NB4 (cell line): ENCODE results near the gene ABCF3.

Source experiments
- DNase-seq: peaks from one replicate; pipeline ENCODE4 v3.0.0; 2010; ENCODE audit warnings: low read depth
- H3K4me3 ChIP-seq: one replicate; pipeline ENCODE4 v1.5.1; 2011; ENCODE audit warnings: mild to moderate bottlenecking, low read depth, low read length, moderate library complexity
- MYC ChIP-seq: IDR thresholded peaks from 2 replicates; pipeline ENCODE4 v1.6.1; 2011; ENCODE audit warnings: low read depth, low read length
- POLR2A ChIP-seq: IDR thresholded peaks from 2 replicates; pipeline ENCODE4 v1.6.1; 2011; ENCODE audit warnings: mild to moderate bottlenecking; ENCODE audit not compliant: insufficient read length; ENCODE audit errors: extremely low read depth
- TF ChIP-seq, protein P1 (sequence below): IDR thresholded peaks from one replicate; pipeline ENCODE4 v1.5.1; 2012; ENCODE audit warnings: low read depth, low read length
- TF ChIP-seq, protein P2 (sequence below): IDR thresholded peaks from 2 replicates; pipeline ENCODE4 v1.6.1; 2011; ENCODE audit warnings: low read depth, low read length

ABCF3 gene

DNA sequence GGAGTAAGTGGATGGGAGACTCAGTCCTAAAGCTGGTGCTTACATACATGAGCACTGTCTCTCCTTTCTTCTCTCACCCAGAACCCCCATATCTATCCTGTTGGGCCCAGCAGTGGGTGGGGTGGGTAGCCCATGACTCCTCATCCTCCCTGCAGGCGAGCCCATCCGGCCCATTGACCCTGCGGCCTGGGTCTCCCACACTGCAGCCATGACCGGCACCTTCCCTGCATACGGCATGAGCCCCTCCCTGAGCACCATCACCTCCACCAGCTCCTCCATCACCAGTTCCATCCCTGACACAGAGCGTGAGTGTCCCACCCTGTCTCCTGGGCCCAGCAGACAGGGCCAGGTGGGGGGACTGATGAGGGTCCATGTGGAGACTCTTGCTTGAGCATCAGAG is 19.3 kb upstream of the ABCF3 start:
- no peak for DNase-seq
- H3K4me3 ChIP-seq = no peak overlapping the region
- TF ChIP-seq, protein P1, sequence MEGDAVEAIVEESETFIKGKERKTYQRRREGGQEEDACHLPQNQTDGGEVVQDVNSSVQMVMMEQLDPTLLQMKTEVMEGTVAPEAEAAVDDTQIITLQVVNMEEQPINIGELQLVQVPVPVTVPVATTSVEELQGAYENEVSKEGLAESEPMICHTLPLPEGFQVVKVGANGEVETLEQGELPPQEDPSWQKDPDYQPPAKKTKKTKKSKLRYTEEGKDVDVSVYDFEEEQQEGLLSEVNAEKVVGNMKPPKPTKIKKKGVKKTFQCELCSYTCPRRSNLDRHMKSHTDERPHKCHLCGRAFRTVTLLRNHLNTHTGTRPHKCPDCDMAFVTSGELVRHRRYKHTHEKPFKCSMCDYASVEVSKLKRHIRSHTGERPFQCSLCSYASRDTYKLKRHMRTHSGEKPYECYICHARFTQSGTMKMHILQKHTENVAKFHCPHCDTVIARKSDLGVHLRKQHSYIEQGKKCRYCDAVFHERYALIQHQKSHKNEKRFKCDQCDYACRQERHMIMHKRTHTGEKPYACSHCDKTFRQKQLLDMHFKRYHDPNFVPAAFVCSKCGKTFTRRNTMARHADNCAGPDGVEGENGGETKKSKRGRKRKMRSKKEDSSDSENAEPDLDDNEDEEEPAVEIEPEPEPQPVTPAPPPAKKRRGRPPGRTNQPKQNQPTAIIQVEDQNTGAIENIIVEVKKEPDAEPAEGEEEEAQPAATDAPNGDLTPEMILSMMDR = no peak

DNA sequence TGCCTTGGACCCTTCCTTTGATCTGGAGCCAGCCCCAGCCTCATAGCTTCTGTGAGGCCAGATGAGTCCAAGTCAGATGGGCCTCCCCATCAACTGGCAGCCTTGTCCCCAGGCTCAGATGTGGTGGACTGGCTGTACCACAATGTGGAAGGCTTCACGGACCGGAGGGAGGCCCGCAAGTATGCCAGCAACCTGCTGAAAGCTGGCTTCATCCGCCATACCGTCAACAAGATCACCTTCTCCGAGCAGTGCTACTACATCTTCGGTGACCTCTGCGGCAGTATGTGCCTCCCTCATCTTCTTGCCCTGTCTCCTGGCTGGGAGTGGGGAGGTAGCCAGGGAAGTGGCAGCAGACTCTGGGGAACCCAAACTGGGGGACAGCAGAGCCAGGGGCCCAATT is 18.2 kb upstream of the ABCF3 start:
- H3K4me3 ChIP-seq = no peak overlapping the region
- DNase-seq = no peak
- TF ChIP-seq MYC (no peak), POLR2A (no peak)
- TF ChIP-seq, protein P1 = no peak
- TF ChIP-seq, protein P2, sequence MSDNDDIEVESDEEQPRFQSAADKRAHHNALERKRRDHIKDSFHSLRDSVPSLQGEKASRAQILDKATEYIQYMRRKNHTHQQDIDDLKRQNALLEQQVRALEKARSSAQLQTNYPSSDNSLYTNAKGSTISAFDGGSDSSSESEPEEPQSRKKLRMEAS = no peak

DNA sequence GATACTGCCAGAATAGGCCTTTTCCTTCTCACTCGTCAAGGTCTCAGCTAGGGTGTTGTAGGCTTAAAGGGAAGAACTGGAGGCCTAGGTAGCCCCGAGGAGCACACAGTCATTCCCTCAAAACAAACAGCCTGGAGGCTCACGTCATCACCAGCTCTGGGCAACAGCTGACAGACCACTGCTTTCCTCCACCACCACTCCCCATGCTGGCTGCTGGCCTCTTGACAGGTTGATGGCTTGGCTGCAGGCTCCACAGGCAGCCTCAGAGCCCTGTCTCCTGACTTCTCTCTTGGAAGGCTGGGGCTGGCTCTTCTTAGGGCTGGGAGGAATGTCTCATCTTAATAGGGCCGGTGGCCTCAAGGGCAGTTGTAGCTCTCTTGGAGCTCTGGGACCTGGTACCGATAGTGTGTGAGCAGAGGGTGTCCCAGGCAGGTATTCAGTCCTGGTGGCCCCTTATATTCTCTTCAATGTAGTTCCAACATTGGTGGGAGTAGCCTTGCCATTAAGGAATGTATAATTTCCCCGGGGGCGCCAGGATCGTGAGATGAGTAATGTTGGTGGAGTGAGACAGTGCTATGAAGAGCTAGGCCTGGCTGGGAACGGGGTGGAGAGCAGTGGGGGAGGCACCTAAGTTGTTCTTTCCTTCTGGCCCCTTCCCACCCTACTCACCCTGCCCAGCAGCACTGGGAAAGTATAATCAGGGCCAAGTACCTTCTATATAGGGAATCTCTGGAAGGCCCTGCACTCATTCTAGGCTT is 17.5 kb upstream of the ABCF3 start:
- DNase-seq = no peak
- H3K4me3 ChIP-seq = no peak overlapping the region
- TF ChIP-seq MYC = no peak
- TF ChIP-seq, protein P1 = no peak
- TF ChIP-seq, protein P2 = no peak
- no peak for TF ChIP-seq POLR2A

DNA sequence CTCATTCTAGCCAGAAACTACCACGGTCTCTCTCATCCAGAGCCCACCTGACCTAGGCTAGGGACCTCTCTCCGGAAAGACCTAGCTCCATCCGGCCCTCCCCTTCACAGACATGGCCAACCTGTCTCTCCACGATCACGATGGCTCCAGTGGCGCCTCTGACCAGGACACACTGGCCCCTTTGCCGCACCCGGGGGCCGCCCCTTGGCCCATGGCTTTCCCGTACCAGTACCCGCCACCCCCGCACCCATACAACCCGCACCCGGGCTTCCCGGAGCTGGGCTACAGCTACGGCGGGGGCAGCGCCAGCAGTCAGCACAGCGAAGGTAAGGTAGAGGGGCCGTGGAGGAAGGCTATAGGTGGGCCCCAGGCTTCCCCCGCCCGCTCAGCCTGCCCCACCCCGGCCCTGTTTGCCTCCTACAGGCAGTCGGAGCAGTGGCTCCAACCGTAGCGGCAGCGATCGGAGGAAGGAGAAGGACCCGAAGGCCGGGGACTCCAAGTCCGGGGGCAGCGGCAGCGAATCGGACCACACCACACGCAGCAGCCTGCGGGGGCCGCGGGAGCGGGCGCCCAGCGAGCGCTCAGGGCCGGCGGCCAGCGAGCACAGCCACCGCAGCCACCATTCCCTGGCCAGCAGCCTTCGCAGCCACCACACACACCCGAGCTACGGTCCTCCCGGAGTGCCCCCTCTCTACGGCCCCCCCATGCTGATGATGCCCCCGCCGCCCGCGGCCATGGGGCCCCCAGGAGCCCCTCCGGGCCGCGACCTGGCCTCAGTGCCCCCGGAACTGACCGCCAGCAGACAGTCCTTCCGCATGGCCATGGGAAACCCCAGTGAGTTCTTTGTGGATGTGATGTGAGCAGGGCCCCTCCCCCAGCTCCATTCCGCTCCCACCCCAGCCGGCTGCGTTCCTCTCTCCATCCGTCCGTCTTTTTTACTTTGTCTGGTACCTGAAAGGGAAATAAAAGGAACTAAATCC is 15.8 kb upstream of the ABCF3 start:
- DNase-seq = no peak
- no peak for TF ChIP-seq MYC
- TF ChIP-seq, protein P1 = no peak
- no peak for TF ChIP-seq POLR2A
- TF ChIP-seq, protein P2 = no peak
- H3K4me3 ChIP-seq = no peak overlapping the region

DNA sequence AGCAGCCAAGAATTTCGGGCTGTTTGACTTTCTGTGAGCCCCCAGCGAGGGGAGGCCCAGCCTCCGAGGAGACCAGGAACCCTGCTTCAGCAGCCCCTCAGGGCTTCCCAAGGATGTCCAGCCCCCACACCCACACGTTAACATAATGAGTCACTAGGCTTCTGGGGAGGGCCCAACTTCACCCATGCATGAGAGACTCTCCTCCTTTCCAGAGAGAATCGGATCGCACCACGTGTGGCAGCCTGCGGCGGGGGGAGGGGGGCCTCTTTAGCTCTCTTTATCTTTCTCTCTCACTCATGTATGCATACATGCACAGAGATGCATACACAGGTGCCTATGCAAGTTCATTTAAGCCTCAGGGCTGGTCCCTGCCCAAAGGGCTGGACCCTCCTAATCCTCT is 14.4 kb upstream of the ABCF3 start:
- no peak overlapping the region for H3K4me3 ChIP-seq
- no peak for DNase-seq
- TF ChIP-seq MYC = no peak
- TF ChIP-seq, protein P1 = no peak
- no peak for TF ChIP-seq POLR2A
- TF ChIP-seq, protein P2 = no peak
